Mesothelial cell of epicardium (in vitro differentiated cells): ENCODE measurements around the gene SCP2D1. TPM values are rescaled to one million over a fixed set of nuclear protein-coding genes. Genes with fewer than 3 reads are reported as not detected.

Experiments used
- DNase-seq, 2 experiments: peaks; one replicate each; pipeline ENCODE4 v3.0.0; 2021; ENCODE audit warnings: low spot score in 2 of 2; ENCODE audit not compliant: unreplicated experiment in 2 of 2
- H3K27ac Mint-ChIP-seq: 2 replicates; pipeline ENCODE4 v1.8.0; 2021; ENCODE audit warnings: mixed read lengths
- H3K27me3 Mint-ChIP-seq: 2 replicates; pipeline ENCODE4 v1.8.0; 2021; ENCODE audit warnings: low read depth, mixed read lengths
- H3K36me3 Mint-ChIP-seq: 2 replicates; pipeline ENCODE4 v1.8.0; 2021; ENCODE audit warnings: mixed read lengths
- H3K4me1 Mint-ChIP-seq: 2 replicates; pipeline ENCODE4 v1.8.0; 2021; ENCODE audit warnings: mixed read lengths
- H3K4me3 Mint-ChIP-seq: 2 replicates; pipeline ENCODE4 v1.8.0; 2021; ENCODE audit warnings: mild to moderate bottlenecking, moderate library complexity, mixed read lengths
- H3K9me3 Mint-ChIP-seq: 2 replicates; pipeline ENCODE4 v1.8.0; 2021; ENCODE audit warnings: mixed read lengths
- CTCF ChIP-seq: fragments of 200-600 bp; sonication (generic); IDR thresholded peaks from one replicate; pipeline ENCODE4 v1.5.0; 2021; ENCODE audit warnings: antibody characterized with exemption; ENCODE audit not compliant: unreplicated experiment
- total RNA-seq: library from RNA; stranded (reverse); gene quantifications from 3 replicates; pipeline ENCODE4 v1.2.1, GENCODE V29; 2021

Gene SCP2D1
- total RNA-seq, 1 donor from 2014 or later: not detected

GRCh38 chr20:18815194-18815942, 1.8 kb downstream of the SCP2D1 start:
- TF ChIP-seq CTCF: no peak
- H3K27ac Mint-ChIP-seq: no peak overlapping the region
- peaks cover 13% of the 10 kb centered on the region for H3K9me3 Mint-ChIP-seq
- H3K36me3 Mint-ChIP-seq: no peaks in the 10 kb centered on the region
- H3K4me1 Mint-ChIP-seq: no peaks in the 10 kb centered on the region
- peaks cover 20% of the 10 kb centered on the region for H3K27me3 Mint-ChIP-seq
- DNase-seq: no peak
- no peak overlapping the region for H3K4me3 Mint-ChIP-seq

- no peaks in the 10 kb centered on the region for H3K36me3 Mint-ChIP-seq
- no peak for TF ChIP-seq CTCF
- DNase-seq: no peak
- no peak overlapping the region for H3K4me3 Mint-ChIP-seq
- H3K4me1 Mint-ChIP-seq: no peaks in the 10 kb centered on the region
- H3K9me3 Mint-ChIP-seq: peaks cover 13% of the 10 kb centered on the region
- H3K27ac Mint-ChIP-seq: no peak overlapping the region
- H3K27me3 Mint-ChIP-seq: peaks cover 5% of the 10 kb centered on the region
Measured at GRCh38 chr20:18822832-18823231, 9.2 kb downstream of the SCP2D1 start.

GRCh38 chr20:18831830-18832499, 18.4 kb downstream of the SCP2D1 start:
- H3K4me3 Mint-ChIP-seq: no peak overlapping the region
- no peaks in the 10 kb centered on the region for H3K27me3 Mint-ChIP-seq
- H3K9me3 Mint-ChIP-seq: peaks cover 9% of the 10 kb centered on the region
- no peak for TF ChIP-seq CTCF
- peaks cover 18% of the 10 kb centered on the region for H3K4me1 Mint-ChIP-seq
- H3K27ac Mint-ChIP-seq: no peak overlapping the region
- no peak for DNase-seq
- no peaks in the 10 kb centered on the region for H3K36me3 Mint-ChIP-seq

- Mint-ChIP-seq H3K9me3 (peaks cover 9% of the 10 kb centered on the region), H3K27me3 (no peaks in the 10 kb centered on the region), H3K36me3 (no peaks in the 10 kb centered on the region), H3K4me1 (peaks cover 18% of the 10 kb centered on the region), H3K27ac (peak overlapping the region; percentile 11), H3K4me3 (no peak overlapping the region)
- no peak for DNase-seq
- TF ChIP-seq CTCF: no peak
Measured at GRCh38 chr20:18832546-18833200, 19.1 kb downstream of the SCP2D1 start.

GRCh38 chr20:18835466-18836256, 22.1 kb downstream of the SCP2D1 start:
- DNase-seq: no peak
- peaks cover 9% of the 10 kb centered on the region for H3K9me3 Mint-ChIP-seq
- H3K4me3 Mint-ChIP-seq: no peak overlapping the region
- H3K4me1 Mint-ChIP-seq: peaks cover 18% of the 10 kb centered on the region
- peaks cover 2% of the 10 kb centered on the region for H3K27me3 Mint-ChIP-seq
- no peak overlapping the region for H3K27ac Mint-ChIP-seq
- no peak for TF ChIP-seq CTCF
- H3K36me3 Mint-ChIP-seq: no peaks in the 10 kb centered on the region
